Fibroblast of skin of back (primary cell): Measurements from ENCODE around the gene VCX2.
"Not testable (repeated sequence)": the region's sequence is repeated elsewhere in the genome, so short reads cannot be mapped to it uniquely, and the experiment has no call there.

ENCODE experiments used
- DNase-seq: peaks from one replicate; pipeline ENCODE4 v3.0.0-alpha.2; 2013

The VCX2 gene

DNA sequence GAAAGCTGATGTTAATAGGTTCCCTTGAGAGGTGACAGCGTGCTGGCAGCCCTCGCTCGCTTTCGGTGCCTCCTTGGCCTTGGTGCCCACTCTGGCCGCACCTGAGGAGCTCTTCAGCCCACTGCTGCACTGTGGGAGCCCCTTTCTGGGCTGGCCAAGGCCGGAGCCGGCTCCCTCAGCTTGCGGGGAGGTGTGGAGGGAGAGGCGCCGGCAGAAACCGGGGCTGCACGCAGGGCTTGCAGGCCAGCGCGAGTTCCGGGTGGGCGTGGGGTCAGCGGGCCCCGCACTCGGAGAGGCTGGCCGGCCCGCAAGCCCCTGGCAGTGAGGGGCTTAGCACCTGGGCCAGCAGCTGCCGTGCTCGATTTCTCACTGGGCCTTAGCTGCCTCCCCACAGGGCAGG, 49.7 kb downstream of the VCX2 start:
- DNase-seq, result not testable (repeated sequence)
